ENCODE results near the gene RPF1. TPM values are rescaled to one million over a fixed set of nuclear protein-coding genes. Genes with fewer than 3 reads are reported as not detected.
A peak's percentile ranks its signal among the peaks of the same experiment; 100 is the strongest.

The RPF1 gene
- total and polyA plus RNA-seq, 10 of the 15 experiments (the other 5 are each of a cell fraction or from before 2014, with no cell fraction given) = 37.0 to 97.5 (median 56.2) TPM

DNA sequence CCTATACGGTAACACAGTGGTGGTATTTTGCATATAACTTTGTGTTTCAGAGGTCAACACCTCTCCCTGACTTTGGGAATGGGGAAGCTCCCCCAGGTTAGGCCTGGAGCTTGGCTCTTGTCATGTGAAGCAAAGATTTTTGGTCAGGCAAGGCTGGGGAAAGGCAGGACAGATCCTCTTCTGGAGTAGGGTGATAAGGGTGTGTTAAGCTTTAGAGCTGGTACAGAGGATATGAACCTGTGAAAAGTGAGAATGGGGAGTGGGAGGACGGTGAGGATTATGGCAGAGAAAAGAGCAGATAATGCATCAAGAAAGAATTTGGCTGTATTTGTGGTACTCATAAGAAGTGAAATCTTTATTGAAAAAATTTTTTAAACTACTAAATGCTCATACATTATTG lies 2.3 kb downstream of the RPF1 start:
- ChIA-PET POLR2A (interaction anchor here (1.0 to 3.8 kb wide), 5 partner anchors 8 to 243 kb away, joined by 3 to 27 read pairs (median 15); partner anchors contain the start of genes CTBS, GNG5 and SPATA1), CTCF (interaction anchor here (0.7 to 5.3 kb wide), 6 partner anchors 9 to 774 kb away, joined by 3 to 43 read pairs (median 3); partner anchors contain the start of genes GNG5 and SPATA1), RAD21 (ENCODE audit: unreplicated experiment) (interaction anchor here (0.7 to 2.6 kb wide), 8 partner anchors 23 to 262 kb away, joined by 3 to 19 read pairs (median 4); partner anchors contain the start of genes CTBS, GNG5 and SPATA1), SMC1A (ENCODE audit: uncharacterized antibody, unreplicated experiment) (interaction anchor here (0.7 to 4.8 kb wide), 16 partner anchors 10 to 279 kb away, joined by 3 to 61 read pairs (median 4); partner anchors contain the start of genes CTBS, GNG5 and SPATA1)
- H2AFZ ChIP-seq (ENCODE audit: control insufficient read depth, low read depth, low read length) = no peak overlapping the region
- peak overlapping the region; percentile 38; the same call in 1 of the 2 replicates for H3K4me3 ChIP-seq
- peaks cover 0 to 13% of the 10 kb centered on the region in 2 experiments; a peak in 1 of 4 replicates for H3K36me3 ChIP-seq (ENCODE audit: control insufficient read depth in 2 of 2, insufficient read depth in 2 of 2, low read length in 1 of 2)
- in situ Hi-C loops (cut with MboI) = no loop called here
- intact Hi-C loops (cut with micrococcal nuclease; ENCODE audit: unreplicated experiment) = no loop called here
- H3K9ac ChIP-seq (ENCODE audit: control insufficient read depth, insufficient read depth, low read length) = no peak overlapping the region
- no peak for ATAC-seq
- H3K4me1 ChIP-seq (ENCODE audit: control insufficient read depth, insufficient read depth, low read length) = no peaks in the 10 kb centered on the region
- TF ChIP-seq PAX8 (IDR thresholded peaks at IDR 0.05) = no peak
- no peak for TF ChIP-seq PAX5 (IDR thresholded peaks at IDR 0.05; ENCODE audit: borderline replicate concordance, low read depth, low read length)
- no peak for TF ChIP-seq KDM1A (IDR thresholded peaks at IDR 0.05; ENCODE audit: borderline replicate concordance)
- TF ChIP-seq STAT1 (conservative IDR thresholded peaks at IDR 0.05) = no peak
- TF ChIP-seq SIX5 (IDR thresholded peaks at IDR 0.05; ENCODE audit: low read depth, low read length, severe bottlenecking) = no peak
- TF ChIP-seq JUND (IDR thresholded peaks at IDR 0.05; ENCODE audit: low read depth, low read length) = no peak
- TF ChIP-seq, protein P1, sequence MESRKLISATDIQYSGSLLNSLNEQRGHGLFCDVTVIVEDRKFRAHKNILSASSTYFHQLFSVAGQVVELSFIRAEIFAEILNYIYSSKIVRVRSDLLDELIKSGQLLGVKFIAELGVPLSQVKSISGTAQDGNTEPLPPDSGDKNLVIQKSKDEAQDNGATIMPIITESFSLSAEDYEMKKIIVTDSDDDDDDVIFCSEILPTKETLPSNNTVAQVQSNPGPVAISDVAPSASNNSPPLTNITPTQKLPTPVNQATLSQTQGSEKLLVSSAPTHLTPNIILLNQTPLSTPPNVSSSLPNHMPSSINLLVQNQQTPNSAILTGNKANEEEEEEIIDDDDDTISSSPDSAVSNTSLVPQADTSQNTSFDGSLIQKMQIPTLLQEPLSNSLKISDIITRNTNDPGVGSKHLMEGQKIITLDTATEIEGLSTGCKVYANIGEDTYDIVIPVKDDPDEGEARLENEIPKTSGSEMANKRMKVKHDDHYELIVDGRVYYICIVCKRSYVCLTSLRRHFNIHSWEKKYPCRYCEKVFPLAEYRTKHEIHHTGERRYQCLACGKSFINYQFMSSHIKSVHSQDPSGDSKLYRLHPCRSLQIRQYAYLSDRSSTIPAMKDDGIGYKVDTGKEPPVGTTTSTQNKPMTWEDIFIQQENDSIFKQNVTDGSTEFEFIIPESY (IDR thresholded peaks at IDR 0.05) = no peak
- TF ChIP-seq NFIC (IDR thresholded peaks at IDR 0.05; ENCODE audit: low read depth, low read length) = no peak
- TF ChIP-seq, protein P2, sequence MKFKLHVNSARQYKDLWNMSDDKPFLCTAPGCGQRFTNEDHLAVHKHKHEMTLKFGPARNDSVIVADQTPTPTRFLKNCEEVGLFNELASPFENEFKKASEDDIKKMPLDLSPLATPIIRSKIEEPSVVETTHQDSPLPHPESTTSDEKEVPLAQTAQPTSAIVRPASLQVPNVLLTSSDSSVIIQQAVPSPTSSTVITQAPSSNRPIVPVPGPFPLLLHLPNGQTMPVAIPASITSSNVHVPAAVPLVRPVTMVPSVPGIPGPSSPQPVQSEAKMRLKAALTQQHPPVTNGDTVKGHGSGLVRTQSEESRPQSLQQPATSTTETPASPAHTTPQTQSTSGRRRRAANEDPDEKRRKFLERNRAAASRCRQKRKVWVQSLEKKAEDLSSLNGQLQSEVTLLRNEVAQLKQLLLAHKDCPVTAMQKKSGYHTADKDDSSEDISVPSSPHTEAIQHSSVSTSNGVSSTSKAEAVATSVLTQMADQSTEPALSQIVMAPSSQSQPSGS (IDR thresholded peaks at IDR 0.05; ENCODE audit: low read length) = no peak
- no peak for TF ChIP-seq TCF7 (IDR thresholded peaks at IDR 0.05; ENCODE audit: borderline replicate concordance)
- no peak for TF ChIP-seq DPF2 (IDR thresholded peaks at IDR 0.05)
- no peak for TF ChIP-seq SRF (IDR thresholded peaks at IDR 0.05; ENCODE audit: low read depth in 2 of 2, low read length in 2 of 2)
- TF ChIP-seq ZBED1 (IDR thresholded peaks at IDR 0.05; ENCODE audit: borderline replicate concordance) = no peak
- TF ChIP-seq, protein P3, sequence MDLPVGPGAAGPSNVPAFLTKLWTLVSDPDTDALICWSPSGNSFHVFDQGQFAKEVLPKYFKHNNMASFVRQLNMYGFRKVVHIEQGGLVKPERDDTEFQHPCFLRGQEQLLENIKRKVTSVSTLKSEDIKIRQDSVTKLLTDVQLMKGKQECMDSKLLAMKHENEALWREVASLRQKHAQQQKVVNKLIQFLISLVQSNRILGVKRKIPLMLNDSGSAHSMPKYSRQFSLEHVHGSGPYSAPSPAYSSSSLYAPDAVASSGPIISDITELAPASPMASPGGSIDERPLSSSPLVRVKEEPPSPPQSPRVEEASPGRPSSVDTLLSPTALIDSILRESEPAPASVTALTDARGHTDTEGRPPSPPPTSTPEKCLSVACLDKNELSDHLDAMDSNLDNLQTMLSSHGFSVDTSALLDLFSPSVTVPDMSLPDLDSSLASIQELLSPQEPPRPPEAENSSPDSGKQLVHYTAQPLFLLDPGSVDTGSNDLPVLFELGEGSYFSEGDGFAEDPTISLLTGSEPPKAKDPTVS (IDR thresholded peaks at IDR 0.05; ENCODE audit: low read depth, low read length) = no peak
- no peak for TF ChIP-seq TCF12 (IDR thresholded peaks at IDR 0.05; ENCODE audit: low read depth, low read length)
- no peak overlapping the region for H3K27ac ChIP-seq (ENCODE audit: control insufficient read depth, insufficient read depth)
- no peak for FAIRE-seq
- H3K27me3 ChIP-seq (replicated peaks in 1 of 2; ENCODE audit: control insufficient read depth in 2 of 2, insufficient read depth in 2 of 2, low read length in 1 of 2) = no peaks in the 10 kb centered on the region
- 16% methylated on average over 2 of the region's 2 CpGs for WGBS (ENCODE audit: insufficient coverage, insufficient replicate concordance, low lambda C conversion rate, missing lambda C conversion rate)
- H3K9me3 ChIP-seq (replicated peaks; ENCODE audit: control insufficient read depth, insufficient read depth, low read length) = peaks cover 7% of the 10 kb centered on the region; the same call in 2 of the 3 replicates
- no peak for DNase-seq (ENCODE audit: low read depth, low spot score)
- no peaks in the 10 kb centered on the region for H4K20me1 ChIP-seq (ENCODE audit: control insufficient read depth, insufficient read depth)
- peaks cover 29% of the 10 kb centered on the region for H3K79me2 ChIP-seq (ENCODE audit: control insufficient read depth, insufficient read depth, low read length)
- H3K4me2 ChIP-seq (ENCODE audit: control insufficient read depth, insufficient read depth) = peak overlapping the region; percentile 61
- no TSS peak for BruUV-seq (replicated peaks)

Data from GM12878 (cell line).